KOPT-K1 (cell line): Measurements from ENCODE around the gene PRICKLE1.

ENCODE experiments used
- H3K27ac ChIP-seq: fragments of 200-600 bp; sonication (generic); 2 replicates; pipeline ENCODE4 v1.5.1; 2016; ENCODE audit warnings: antibody characterized with exemption, mild to moderate bottlenecking, low read depth, low read length; ENCODE audit not compliant: poor library complexity, severe bottlenecking
- H3K36me3 ChIP-seq: fragments of 200-600 bp; sonication (generic); 2 replicates; pipeline ENCODE4 v1.5.1; 2017; ENCODE audit warnings: antibody characterized with exemption, mild to moderate bottlenecking, low read length, moderate library complexity; ENCODE audit not compliant: insufficient read depth
- H3K9me3 ChIP-seq: fragments of 200-600 bp; sonication (generic); 2 replicates; pipeline ENCODE4 v1.5.1; 2017; ENCODE audit warnings: antibody characterized with exemption, low read length, mild to moderate bottlenecking; ENCODE audit not compliant: insufficient read depth, poor library complexity, severe bottlenecking

Gene PRICKLE1

GRCh38 chr12:42607584-42608058, 18.1 kb upstream of the PRICKLE1 start:
- Histone ChIP-seq H3K27ac (no peak overlapping the region), H3K9me3 (no peaks in the 10 kb centered on the region), H3K36me3 (no peaks in the 10 kb centered on the region)

GRCh38 chr12:42606471-42606870, 16.9 kb upstream of the PRICKLE1 start:
- Histone ChIP-seq H3K9me3 (no peaks in the 10 kb centered on the region), H3K27ac (no peak overlapping the region), H3K36me3 (no peaks in the 10 kb centered on the region)

- Histone ChIP-seq H3K27ac (no peak overlapping the region), H3K9me3 (no peaks in the 10 kb centered on the region), H3K36me3 (no peaks in the 10 kb centered on the region)
These were observed 16.1 kb upstream of the PRICKLE1 start for GRCh38 chr12:42605685-42606084.

GRCh38 chr12:42603246-42603990, 13.9 kb upstream of the PRICKLE1 start:
- H3K9me3 ChIP-seq: no peaks in the 10 kb centered on the region
- H3K27ac ChIP-seq: no peak overlapping the region
- H3K36me3 ChIP-seq: no peaks in the 10 kb centered on the region

GRCh38 chr12:42593874-42594273, 4.3 kb upstream of the PRICKLE1 start:
- Histone ChIP-seq H3K9me3 (peaks cover 13% of the 10 kb centered on the region), H3K27ac (no peak overlapping the region), H3K36me3 (no peaks in the 10 kb centered on the region)

- peaks cover 17% of the 10 kb centered on the region for H3K9me3 ChIP-seq
- no peaks in the 10 kb centered on the region for H3K36me3 ChIP-seq
- no peak overlapping the region for H3K27ac ChIP-seq
These were observed 886 bp upstream of the PRICKLE1 start for GRCh38 chr12:42590330-42590934.

GRCh38 chr12:42588524-42589464, 752 bp downstream of the PRICKLE1 start:
- H3K27ac ChIP-seq: no peak overlapping the region
- H3K9me3 ChIP-seq: peaks cover 17% of the 10 kb centered on the region
- H3K36me3 ChIP-seq: no peaks in the 10 kb centered on the region

- no peak overlapping the region for H3K27ac ChIP-seq
These were observed 1.7 kb downstream of the PRICKLE1 start for GRCh38 chr12:42587601-42588523.

GRCh38 chr12:42586268-42586667, 3.3 kb downstream of the PRICKLE1 start:
- Histone ChIP-seq H3K27ac (no peak overlapping the region), H3K36me3 (no peaks in the 10 kb centered on the region), H3K9me3 (peaks cover 17% of the 10 kb centered on the region)

More at GRCh38 chr12:42587601-42588523, 1.7 kb downstream of the PRICKLE1 start:
- Histone ChIP-seq H3K36me3 (no peaks in the 10 kb centered on the region), H3K9me3 (peaks cover 17% of the 10 kb centered on the region)

- Histone ChIP-seq H3K36me3 (no peaks in the 10 kb centered on the region), H3K27ac (no peak overlapping the region), H3K9me3 (peaks cover 17% of the 10 kb centered on the region)
These were observed 3.7 kb downstream of the PRICKLE1 start for GRCh38 chr12:42585841-42586216.

GRCh38 chr12:42585154-42585840, 4.2 kb downstream of the PRICKLE1 start:
- H3K36me3 ChIP-seq: no peaks in the 10 kb centered on the region
- no peak overlapping the region for H3K27ac ChIP-seq
- peaks cover 13% of the 10 kb centered on the region for H3K9me3 ChIP-seq

GRCh38 chr12:42584651-42585111, 4.9 kb downstream of the PRICKLE1 start:
- Histone ChIP-seq H3K36me3 (no peaks in the 10 kb centered on the region), H3K9me3 (peaks cover 10% of the 10 kb centered on the region), H3K27ac (no peak overlapping the region)

GRCh38 chr12:42583016-42583415, 6.5 kb downstream of the PRICKLE1 start:
- H3K27ac ChIP-seq: no peak overlapping the region
- H3K9me3 ChIP-seq: no peaks in the 10 kb centered on the region
- H3K36me3 ChIP-seq: no peaks in the 10 kb centered on the region

GRCh38 chr12:42582498-42582897, 7.0 kb downstream of the PRICKLE1 start:
- H3K9me3 ChIP-seq: no peaks in the 10 kb centered on the region
- no peak overlapping the region for H3K27ac ChIP-seq
- no peaks in the 10 kb centered on the region for H3K36me3 ChIP-seq
